GM12878 (cell line): ENCODE data around the gene XRRA1. TPM values are rescaled to one million over a fixed set of nuclear protein-coding genes. Genes with fewer than 3 reads are reported as not detected.

ENCODE experiments used
- BCLAF1 ChIP-seq: fragments of 450-650 bp; IDR thresholded peaks from 2 replicates; pipeline ENCODE4 v1.6.1; 2017; ENCODE audit warnings: antibody characterized with exemption, mild to moderate bottlenecking, moderate library complexity
- BRCA1 ChIP-seq: IDR thresholded peaks from 2 replicates; pipeline ENCODE4 v1.6.1; 2011; ENCODE audit warnings: low read depth, low read length, improper control_type of control experiment
- CREB1 ChIP-seq: IDR thresholded peaks from 2 replicates; pipeline ENCODE4 v1.6.1; 2012; ENCODE audit warnings: low read depth, mild to moderate bottlenecking, inconsistent platforms
- CTCF ChIP-seq, 3 experiments: IDR thresholded peaks in 2 of 3; conservative IDR thresholded peaks in 1 of 3; 2 replicates each; pipeline ENCODE4 v1.5.1; 2011; ENCODE audit warnings: low read depth in 3 of 3, low read length in 3 of 3, mild to moderate bottlenecking in 3 of 3, control low read depth in 2 of 3, moderate library complexity in 2 of 3, inconsistent platforms in 1 of 3, mixed read lengths in 1 of 3; ENCODE audit not compliant: control insufficient read depth in 2 of 3, insufficient read depth in 1 of 3; ENCODE audit errors: extremely low read depth in 1 of 3
- DPF2 ChIP-seq: fragments of 450-650 bp; IDR thresholded peaks from 2 replicates; pipeline ENCODE4 v1.6.1; 2017; ENCODE audit warnings: mild to moderate bottlenecking
- EED ChIP-seq: sonication (generic); IDR thresholded peaks from 2 replicates; pipeline ENCODE4 v1.6.1; 2016; ENCODE audit warnings: antibody characterized with exemption, low read depth
- EGR1 ChIP-seq, 2 experiments: IDR thresholded peaks; 1 replicate in 1 of 2; 2 replicates in 1 of 2; pipeline ENCODE4 v1.6.1; 2011 to 2012; ENCODE audit warnings: low read depth in 2 of 2, low read length in 2 of 2, borderline replicate concordance in 1 of 2, mild to moderate bottlenecking in 1 of 2, moderate library complexity in 1 of 2
- EZH2 ChIP-seq: IDR thresholded peaks from 2 replicates; pipeline ENCODE4 v1.6.1; 2012; ENCODE audit warnings: low read depth, mild to moderate bottlenecking, control low read depth, inconsistent platforms, low read length, borderline replicate concordance; ENCODE audit not compliant: control insufficient read depth
- HDAC2 ChIP-seq: fragments of 200-600 bp; sonication (generic); IDR thresholded peaks from 2 replicates; pipeline ENCODE4 v1.6.1; 2017
- IKZF1 ChIP-seq: fragments of 450-650 bp; conservative IDR thresholded peaks from 2 replicates; pipeline ENCODE4 v1.6.1; 2017; ENCODE audit warnings: antibody characterized with exemption, mild to moderate bottlenecking
- IKZF2 ChIP-seq, 2 experiments: fragments of 450-650 bp; IDR thresholded peaks; 2 replicates each; pipeline ENCODE4 v1.6.1; 2017; ENCODE audit warnings: mild to moderate bottlenecking in 2 of 2, moderate library complexity in 2 of 2
- JUND ChIP-seq: IDR thresholded peaks from 2 replicates; pipeline ENCODE4 v1.6.1; 2012; ENCODE audit warnings: low read depth, mild to moderate bottlenecking, low read length, improper control_type of control experiment, moderate library complexity
- KAT2A ChIP-seq: conservative IDR thresholded peaks from 2 replicates; pipeline ENCODE4 v1.6.1; 2011; ENCODE audit warnings: low read depth, low read length; ENCODE audit not compliant: control insufficient read depth
- MYB ChIP-seq: fragments of 150-350 bp; IDR thresholded peaks from 2 replicates; pipeline ENCODE4 v1.6.1; 2014; ENCODE audit warnings: mild to moderate bottlenecking, low read depth, low read length, borderline replicate concordance
- RELB ChIP-seq: fragments of 450-650 bp; IDR thresholded peaks from 2 replicates; pipeline ENCODE4 v1.6.1; 2017; ENCODE audit warnings: low read depth, mild to moderate bottlenecking, moderate library complexity
- SIX5 ChIP-seq: IDR thresholded peaks from 2 replicates; pipeline ENCODE4 v1.6.1; 2011; ENCODE audit warnings: mild to moderate bottlenecking, low read depth, low read length, moderate library complexity; ENCODE audit not compliant: severe bottlenecking
- SMAD1 ChIP-seq: fragments of 450-650 bp; IDR thresholded peaks from 2 replicates; pipeline ENCODE4 v1.6.1; 2018; ENCODE audit warnings: mild to moderate bottlenecking, low read depth; ENCODE audit not compliant: partially characterized antibody
- SMAD5 ChIP-seq: IDR thresholded peaks from 2 replicates; pipeline ENCODE4 v1.6.1; 2016; ENCODE audit warnings: antibody characterized with exemption, low read depth
- STAT1 ChIP-seq: fragments of 450-650 bp; conservative IDR thresholded peaks from 2 replicates; pipeline ENCODE4 v1.6.1; 2014; ENCODE audit warnings: antibody characterized with exemption, mild to moderate bottlenecking
- SUZ12 ChIP-seq: fragments of 200-600 bp; sonication (generic); IDR thresholded peaks from one replicate; pipeline ENCODE4 v1.6.1; 2018; ENCODE audit warnings: antibody characterized with exemption, mild to moderate bottlenecking; ENCODE audit not compliant: unreplicated experiment
- TAF1 ChIP-seq: IDR thresholded peaks from 2 replicates; pipeline ENCODE4 v1.6.1; 2011; ENCODE audit warnings: mild to moderate bottlenecking, low read depth, low read length, borderline replicate concordance
- TARDBP ChIP-seq: IDR thresholded peaks from 2 replicates; pipeline ENCODE4 v1.6.1; 2016; ENCODE audit warnings: borderline replicate concordance
- YBX1 ChIP-seq: fragments of 450-650 bp; IDR thresholded peaks from 2 replicates; pipeline ENCODE4 v1.6.1; 2016; ENCODE audit warnings: antibody characterized with exemption
- YY1 ChIP-seq: IDR thresholded peaks from 2 replicates; pipeline ENCODE4 v1.6.1; 2011; ENCODE audit warnings: low read depth, mild to moderate bottlenecking, low read length
- ZNF622 ChIP-seq: fragments of 450-650 bp; IDR thresholded peaks from 2 replicates; pipeline ENCODE4 v1.6.1; 2017; ENCODE audit warnings: mild to moderate bottlenecking, inconsistent platforms
- ZZZ3 ChIP-seq: IDR thresholded peaks from 2 replicates; pipeline ENCODE4 v1.6.1; 2011; ENCODE audit warnings: low read depth; ENCODE audit not compliant: control insufficient read depth, insufficient read length
- polyA plus RNA-seq, 11 experiments: library from polyadenylated mRNA; depleted of rRNA in 4 of 11; unstranded in 6 of 11; stranded (reverse) in 5 of 11; fragments of >200 nt; fragmentation: Nextera tagmentation in 4 of 11; fragmentation: Illumina TruSeq in 1 of 11; extraction: Ambion mirVana in 4 of 11; extraction: Trizol in 1 of 11; gene quantifications; 1 replicate in 1 of 11; 2 replicates in 10 of 11; pipeline versions ENCODE4 v1.2.1 to v1.2.3, GENCODE V29; 2011 to 2016; ENCODE audit warnings: inconsistent platforms in 2 of 11, missing spikeins in 2 of 11, low read depth in 1 of 11
- total RNA-seq, 4 experiments: library from RNA; depleted of rRNA in 3 of 4; stranded (reverse); fragments of >200 nt in 3 of 4; fragmentation: Illumina TruSeq in 1 of 4; extraction: Trizol in 1 of 4; gene quantifications; 2 replicates each; pipeline versions ENCODE4 v1.2.1 to v1.2.3, GENCODE V29; 2013 to 2021

Gene XRRA1
- total and polyA plus RNA-seq, 10 of the 15 experiments (the other 5 are each of a cell fraction or from before 2014, with no cell fraction given), result 2.5 to 8.8 (median 4.6) TPM

GRCh38 chr11:74988541-74989259 lies 39.8 kb upstream of the XRRA1 start, which contains the start of gene NEU3 (continued):
- TF ChIP-seq IKZF1 (0 out of 2 replicates have a peak, but pooled peaks have one; percentile 45), YY1 (no peak), BCLAF1 (no peak), CTCF (IDR thresholded peaks at IDR 0.05 in 2 of 3, conservative IDR thresholded peaks at IDR 0.05 in 1 of 3; ENCODE audit: control insufficient read depth in 2 of 3, extremely low read depth in 1 of 3, insufficient read depth in 1 of 3, low read depth in 3 of 3, low read length in 3 of 3) (no peak), SUZ12 (no peak), EGR1 (IDR thresholded peaks at IDR 0.05; ENCODE audit: borderline replicate concordance in 1 of 2, low read depth in 2 of 2, low read length in 2 of 2) (no peak; a peak in 1 of 3 replicates), HDAC2 (no peak), YBX1 (no peak), BRCA1 (no peak), SMAD5 (0 out of 2 replicates have a peak, but pooled peaks have one; percentile 30), ZNF622 (no peak), CREB1 (peak; percentile 57), EED (no peak), KAT2A (no peak), RELB (no peak), DPF2 (no peak), SIX5 (peak; percentile 14), EZH2 (no peak), IKZF2 (IDR thresholded peaks at IDR 0.05) (no peak), TARDBP (no peak), SMAD1 (no peak), TAF1 (peak; percentile 50; the same call in 1 of the 2 replicates), JUND (no peak), ZZZ3 (no peak), STAT1 (no peak), MYB (0 out of 2 replicates have a peak, but pooled peaks have one; percentile 40)
